NB4 (cell line): Measurements from ENCODE around the gene SFTA2.

Experiments used
- CTCF ChIP-seq: IDR thresholded peaks from one replicate; pipeline ENCODE4 v1.5.1; 2012; ENCODE audit warnings: low read depth, low read length
- POLR2A ChIP-seq: IDR thresholded peaks from 2 replicates; pipeline ENCODE4 v1.6.1; 2011; ENCODE audit warnings: mild to moderate bottlenecking; ENCODE audit not compliant: insufficient read length; ENCODE audit errors: extremely low read depth

GRCh38 chr6:30887901-30888815 lies 43.8 kb downstream of the SFTA2 start:
- TF ChIP-seq CTCF (no peak), POLR2A (no peak)
